ENCODE results near the gene TRAPPC10. TPM values are rescaled to one million over a fixed set of nuclear protein-coding genes. Genes with fewer than 3 reads are reported as not detected.

Gene TRAPPC10
- total and polyA plus RNA-seq, 5 experiments from 2014 or later = 17.7 to 107 (median 33.1) TPM

DNA sequence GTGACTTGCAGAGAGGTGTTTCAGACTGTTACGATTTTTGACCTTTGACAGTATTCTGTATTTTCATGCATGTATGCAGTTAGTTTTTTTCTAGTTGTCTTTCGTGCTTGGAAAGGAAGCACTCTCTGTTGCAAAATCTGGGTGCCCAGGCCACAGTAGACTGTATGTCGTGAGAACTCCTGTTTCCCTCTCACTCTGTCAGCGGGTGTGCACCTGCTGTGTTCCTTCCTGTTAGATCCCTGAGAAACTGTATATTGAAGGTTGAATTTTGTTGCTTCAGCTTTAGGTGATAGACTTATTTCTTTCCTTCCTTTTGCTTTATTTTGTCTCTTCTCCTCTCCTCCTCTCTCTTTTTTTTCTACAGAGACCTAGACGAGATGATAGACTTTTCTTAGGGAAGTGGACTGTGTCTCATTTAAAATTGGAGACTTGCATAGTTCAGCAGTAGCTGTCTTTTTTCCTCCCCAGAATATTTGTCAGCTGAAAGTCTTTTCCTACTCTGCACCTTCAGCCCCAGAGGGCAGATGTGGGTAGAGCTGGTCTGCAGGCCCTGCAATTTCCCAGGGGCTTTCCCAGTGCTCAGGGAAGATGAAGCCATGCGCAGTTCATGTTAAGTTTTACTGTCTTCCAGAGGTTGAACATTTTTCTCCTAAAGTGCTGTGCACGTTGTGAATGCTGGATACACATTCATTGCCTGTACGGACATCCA lies 1.4 kb downstream of the TRAPPC10 start:
- no peaks in the 10 kb centered on the region for H3K36me3 Mint-ChIP-seq
- H3K27me3 Mint-ChIP-seq = no peaks in the 10 kb centered on the region
- peaks cover 29 to 73% (median 65%) of the 10 kb centered on the region in 4 donors for H3K4me1 Mint-ChIP-seq
- H3K9me3 Mint-ChIP-seq = no peaks in the 10 kb centered on the region
- ATAC-seq (peak; percentile 9 to 25), DNase-seq (peak in 6 of 10 donors; percentile 10 to 50 (median 33))
- peak overlapping the region; percentile 84 to 95 (median 92) for H3K27ac Mint-ChIP-seq
- H3K4me3 Mint-ChIP-seq = peak overlapping the region; percentile 81 to 96 (median 90)
- POLR2A ChIA-PET = interaction anchor here (0.7 to 2.0 kb wide), 10 partner anchors 15 to 431 kb away, joined by 3 to 8 read pairs (median 4); no protein-coding TSS in a partner anchor

DNA sequence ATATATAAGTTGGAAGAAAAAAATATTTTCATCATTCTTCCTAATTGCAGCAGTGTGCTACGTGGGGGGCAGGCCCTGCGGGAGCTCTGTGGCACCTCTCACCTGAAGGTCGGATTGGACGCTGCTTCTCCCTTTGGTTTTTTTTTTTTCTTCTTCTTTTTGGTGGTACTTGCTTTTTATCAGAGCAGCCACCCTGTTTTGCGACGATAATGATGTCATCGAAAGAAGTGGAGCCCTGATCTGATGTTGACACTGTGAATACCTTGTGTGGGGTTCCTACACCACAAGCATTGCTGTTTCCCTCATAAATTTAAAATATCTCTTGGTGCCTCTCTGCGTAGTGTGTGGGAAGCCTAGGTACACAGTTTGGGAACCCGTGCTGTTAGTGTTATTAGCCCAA lies 5.5 kb downstream of the TRAPPC10 start:
- H3K4me3 Mint-ChIP-seq = peak overlapping the region in 8 of 10 donors; percentile 8 to 75 (median 43)
- no peak for ATAC-seq
- no peaks in the 10 kb centered on the region for H3K27me3 Mint-ChIP-seq
- no peaks in the 10 kb centered on the region for H3K9me3 Mint-ChIP-seq
- DNase-seq = peak in 1 of 10 donors; percentile 6
- peaks cover 38 to 93% (median 86%) of the 10 kb centered on the region in 4 donors for H3K4me1 Mint-ChIP-seq
- H3K27ac Mint-ChIP-seq = peak overlapping the region in 8 of 10 donors; percentile 8 to 88 (median 75)
- H3K36me3 Mint-ChIP-seq = no peaks in the 10 kb centered on the region
- POLR2A ChIA-PET = interaction anchor here (0.6 kb wide), 1 partner anchor 42 kb away, joined by 4 read pairs; no protein-coding TSS in a partner anchor

DNA sequence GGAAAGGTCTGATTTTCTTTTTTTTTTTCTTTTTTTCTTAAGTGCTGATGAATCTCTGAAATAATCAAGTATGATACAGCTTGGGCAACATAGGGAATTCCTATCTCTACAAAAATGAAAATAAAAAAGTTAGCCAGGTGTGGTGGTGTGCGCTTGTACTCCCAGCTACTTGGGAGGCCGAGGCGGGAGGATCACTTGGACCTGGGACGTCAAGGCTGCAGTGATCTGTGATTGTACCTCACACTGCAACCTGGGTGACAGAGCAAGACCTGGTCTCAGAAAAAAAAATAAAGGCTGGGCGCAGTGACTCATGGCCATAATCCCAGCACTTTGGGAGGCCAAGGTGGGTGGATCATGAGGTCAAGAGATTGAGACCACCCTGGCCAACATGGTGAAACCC lies 6.0 kb downstream of the TRAPPC10 start:
- no peaks in the 10 kb centered on the region for H3K9me3 Mint-ChIP-seq
- H3K27me3 Mint-ChIP-seq = no peaks in the 10 kb centered on the region
- peak overlapping the region in 9 of 10 donors; percentile 11 to 88 (median 80) for H3K27ac Mint-ChIP-seq
- peak overlapping the region in 9 of 10 donors; percentile 8 to 75 (median 50) for H3K4me3 Mint-ChIP-seq
- H3K4me1 Mint-ChIP-seq = peaks cover 39 to 94% (median 89%) of the 10 kb centered on the region in 4 donors
- no peak for ATAC-seq
- no peak for DNase-seq
- POLR2A ChIA-PET = no interaction called here
- H3K36me3 Mint-ChIP-seq = no peaks in the 10 kb centered on the region

DNA sequence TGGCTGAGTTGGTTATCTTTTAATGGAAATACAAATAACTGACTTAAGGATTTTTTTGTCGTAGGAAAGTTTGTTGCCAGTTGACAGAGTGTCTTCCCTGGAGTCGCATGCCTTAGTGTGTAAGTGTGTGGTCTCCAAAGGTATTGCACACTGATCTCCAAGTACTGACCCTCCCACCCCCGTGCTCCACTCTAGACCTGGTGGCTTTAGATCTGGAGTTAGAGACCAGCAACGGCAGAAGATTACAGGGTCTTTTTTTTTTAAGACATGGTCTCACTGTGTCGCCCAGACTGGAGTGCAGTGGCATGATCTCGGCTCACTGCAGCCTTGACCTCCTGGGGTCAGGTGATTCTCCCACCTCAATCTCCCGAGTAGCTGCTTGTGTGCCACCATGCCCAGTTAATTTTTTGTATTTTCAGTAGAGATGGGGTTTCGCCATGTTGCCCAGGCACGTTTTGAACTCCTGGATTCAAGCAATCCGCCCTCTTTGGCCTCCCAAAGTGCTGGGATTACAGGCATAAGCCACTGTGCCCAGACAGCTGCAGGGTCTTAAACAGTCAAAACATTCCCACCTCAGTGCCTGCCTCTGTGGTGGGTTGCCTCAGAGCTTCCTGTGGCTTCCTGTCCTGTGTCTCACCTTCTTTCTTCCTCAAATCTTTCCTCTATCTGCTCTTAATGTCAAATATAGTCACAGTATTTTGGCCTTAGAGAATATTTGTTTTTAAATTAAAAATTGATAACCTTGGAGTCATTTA lies 6.9 kb downstream of the TRAPPC10 start:
- DNase-seq (peak in 1 of 10 donors; percentile 18), ATAC-seq (peak; percentile 47 to 51)
- peaks cover 0 to 3% (median 0%) of the 10 kb centered on the region in 3 donors for H3K36me3 Mint-ChIP-seq

GRCh38 chr21:44019568-44019958 lies 7.5 kb downstream of the TRAPPC10 start:
- ATAC-seq (no peak), DNase-seq (no peak)
- peak overlapping the region; percentile 12 to 80 (median 65) for H3K4me3 Mint-ChIP-seq
- POLR2A ChIA-PET = interaction anchor here (1.1 kb wide), 1 partner anchor 274 kb away, joined by 6 read pairs; no protein-coding TSS in a partner anchor
- H3K36me3 Mint-ChIP-seq = peaks cover 0 to 3% (median 0%) of the 10 kb centered on the region in 3 donors
- H3K4me1 Mint-ChIP-seq = peaks cover 31 to 93% (median 86%) of the 10 kb centered on the region in 4 donors
- H3K27ac Mint-ChIP-seq = peak overlapping the region; percentile 64 to 93 (median 84)
- no peaks in the 10 kb centered on the region for H3K9me3 Mint-ChIP-seq
- no peaks in the 10 kb centered on the region for H3K27me3 Mint-ChIP-seq

More for the DNA sequence above, 6.9 kb downstream of the TRAPPC10 start:
- no peaks in the 10 kb centered on the region for H3K27me3 Mint-ChIP-seq
- H3K4me1 Mint-ChIP-seq = peaks cover 35 to 94% (median 87%) of the 10 kb centered on the region in 4 donors
- no peaks in the 10 kb centered on the region for H3K9me3 Mint-ChIP-seq
- POLR2A ChIA-PET = interaction anchor here (1.1 kb wide), 1 partner anchor 275 kb away, joined by 6 read pairs; no protein-coding TSS in a partner anchor
- H3K27ac Mint-ChIP-seq = peak overlapping the region; percentile 50 to 89 (median 82)
- peak overlapping the region; percentile 23 to 80 (median 65) for H3K4me3 Mint-ChIP-seq

DNA sequence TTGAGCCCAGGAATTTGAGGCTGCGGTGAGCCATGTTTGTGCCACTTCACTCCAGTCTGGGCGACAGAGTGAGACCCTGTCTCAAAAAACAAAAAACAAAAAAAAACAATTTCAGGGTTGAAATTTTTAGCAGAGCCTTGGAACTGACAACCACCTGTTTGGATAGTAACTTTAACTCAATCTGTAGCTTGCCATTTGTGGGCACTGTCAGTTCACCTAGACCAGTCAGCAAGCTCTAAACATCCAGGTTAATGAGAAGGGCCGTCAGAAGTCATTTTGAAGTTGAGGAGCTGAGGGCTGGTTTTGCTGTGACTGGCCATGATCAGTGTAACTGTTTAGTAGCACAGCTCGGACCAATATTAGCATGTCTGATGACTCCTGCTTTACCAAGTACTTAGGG lies 8.4 kb downstream of the TRAPPC10 start:
- peak in 1 of 2 donors; percentile 22 for ATAC-seq
- peak overlapping the region; percentile 48 to 93 (median 86) for H3K27ac Mint-ChIP-seq
- POLR2A ChIA-PET = interaction anchor here (1.0 kb wide), 1 partner anchor 33 kb away, joined by 3 read pairs; no protein-coding TSS in a partner anchor

DNA sequence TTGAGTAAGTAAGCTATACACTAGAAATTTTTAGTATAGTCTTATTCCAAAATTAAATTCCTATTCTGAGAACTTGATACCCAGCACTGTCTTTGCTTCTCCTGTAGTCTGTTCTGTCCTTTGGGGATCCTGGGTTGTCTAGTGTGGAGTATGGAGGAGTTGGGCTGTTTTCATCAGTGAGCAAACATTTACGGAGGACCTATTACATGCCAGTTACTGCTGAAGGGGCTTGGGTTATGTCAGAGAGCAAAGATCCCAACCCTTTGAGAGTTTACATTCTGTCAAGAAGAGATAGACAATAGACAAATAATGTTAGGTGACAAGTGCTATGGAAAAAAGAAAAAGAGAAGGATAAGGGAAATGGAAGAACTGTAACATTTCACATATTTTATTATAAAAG lies 9.0 kb downstream of the TRAPPC10 start:
- H3K27me3 Mint-ChIP-seq = no peaks in the 10 kb centered on the region
- ATAC-seq = no peak
- no peak for DNase-seq
- POLR2A ChIA-PET = interaction anchor here (0.6 kb wide), 1 partner anchor 155 kb away, joined by 4 read pairs; no protein-coding TSS in a partner anchor
- H3K4me3 Mint-ChIP-seq = peak overlapping the region in 6 of 10 donors; percentile 8 to 64 (median 40)
- peaks cover 38 to 93% (median 87%) of the 10 kb centered on the region in 4 donors for H3K4me1 Mint-ChIP-seq
- peak overlapping the region; percentile 49 to 93 (median 86) for H3K27ac Mint-ChIP-seq
- H3K36me3 Mint-ChIP-seq = peaks cover 0 to 3% (median 0%) of the 10 kb centered on the region in 3 donors
- no peaks in the 10 kb centered on the region for H3K9me3 Mint-ChIP-seq

More for the DNA sequence above, 8.4 kb downstream of the TRAPPC10 start:
- Mint-ChIP-seq H3K4me1 (peaks cover 37 to 93% (median 87%) of the 10 kb centered on the region in 4 donors), H3K4me3 (peak overlapping the region in 4 of 10 donors; percentile 7 to 70 (median 48)), H3K27me3 (no peaks in the 10 kb centered on the region), H3K9me3 (no peaks in the 10 kb centered on the region), H3K36me3 (peaks cover 0 to 3% (median 0%) of the 10 kb centered on the region in 3 donors)
- no peak for DNase-seq

- no peaks in the 10 kb centered on the region for H3K9me3 Mint-ChIP-seq
- ATAC-seq = no peak
- DNase-seq = no peak
- H3K27ac Mint-ChIP-seq = peak overlapping the region in 7 of 10 donors; percentile 28 to 87 (median 71)
- no peaks in the 10 kb centered on the region for H3K27me3 Mint-ChIP-seq
- H3K4me3 Mint-ChIP-seq = peak overlapping the region in 1 of 10 donors; percentile 20
- POLR2A ChIA-PET = no interaction called here
- peaks cover 35 to 95% (median 89%) of the 10 kb centered on the region in 4 donors for H3K4me1 Mint-ChIP-seq
- H3K36me3 Mint-ChIP-seq = peaks cover 0 to 13% (median 6%) of the 10 kb centered on the region in 3 donors
These were observed 12.1 kb downstream of the TRAPPC10 start for GRCh38 chr21:44024257-44024656.

GRCh38 chr21:44024887-44025353 lies 12.8 kb downstream of the TRAPPC10 start:
- peaks cover 0 to 15% (median 6%) of the 10 kb centered on the region in 3 donors for H3K36me3 Mint-ChIP-seq
- no peaks in the 10 kb centered on the region for H3K27me3 Mint-ChIP-seq

GRCh38 chr21:44027607-44028286 lies 15.6 kb downstream of the TRAPPC10 start:
- ATAC-seq (no peak), DNase-seq (no peak)
- H3K36me3 Mint-ChIP-seq = peaks cover 0 to 32% (median 10%) of the 10 kb centered on the region in 3 donors
- H3K27me3 Mint-ChIP-seq = no peaks in the 10 kb centered on the region
- H3K27ac Mint-ChIP-seq = peak overlapping the region in 2 of 10 donors; percentile 16 to 57
- peaks cover 31 to 85% (median 80%) of the 10 kb centered on the region in 4 donors for H3K4me1 Mint-ChIP-seq
- H3K4me3 Mint-ChIP-seq = peak overlapping the region in 1 of 10 donors; percentile 4
- no peaks in the 10 kb centered on the region for H3K9me3 Mint-ChIP-seq
- POLR2A ChIA-PET = interaction anchor here (1.3 kb wide), 1 partner anchor 14 kb away, joined by 4 read pairs; no protein-coding TSS in a partner anchor

More at GRCh38 chr21:44024887-44025353, 12.8 kb downstream of the TRAPPC10 start:
- H3K9me3 Mint-ChIP-seq = no peaks in the 10 kb centered on the region
- POLR2A ChIA-PET = no interaction called here
- H3K27ac Mint-ChIP-seq = peak overlapping the region in 8 of 10 donors; percentile 37 to 87 (median 78)
- ATAC-seq (no peak), DNase-seq (no peak)
- H3K4me3 Mint-ChIP-seq = peak overlapping the region in 8 of 10 donors; percentile 22 to 68 (median 45)
- peaks cover 34 to 95% (median 89%) of the 10 kb centered on the region in 4 donors for H3K4me1 Mint-ChIP-seq

DNA sequence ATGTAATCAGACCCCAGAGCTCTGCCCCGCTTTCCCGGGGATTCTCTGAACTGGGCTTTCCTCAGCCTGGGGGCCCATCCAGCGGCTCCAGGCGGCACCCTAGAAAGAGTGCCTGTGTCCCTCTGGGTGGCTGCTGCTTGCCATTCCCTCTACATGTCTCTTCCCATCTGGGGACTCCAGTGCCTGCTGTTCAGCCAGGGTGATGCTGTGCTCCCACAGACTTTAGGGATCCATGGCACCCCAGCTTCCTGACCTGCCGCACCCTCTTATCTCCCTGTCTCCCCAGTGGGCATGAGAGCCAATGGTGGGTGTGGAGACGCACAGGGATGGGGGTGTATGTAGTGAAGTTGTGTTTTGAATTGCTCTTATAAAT lies 16.2 kb downstream of the TRAPPC10 start:
- DNase-seq = no peak
- H3K36me3 Mint-ChIP-seq = peaks cover 0 to 37% (median 10%) of the 10 kb centered on the region in 3 donors
- no peak for ATAC-seq
- no peaks in the 10 kb centered on the region for H3K27me3 Mint-ChIP-seq
- POLR2A ChIA-PET = interaction anchor here (1.3 kb wide), 1 partner anchor 15 kb away, joined by 4 read pairs; no protein-coding TSS in a partner anchor
- peak overlapping the region in 3 of 10 donors; percentile 35 to 56 (median 55) for H3K27ac Mint-ChIP-seq
- no peaks in the 10 kb centered on the region for H3K9me3 Mint-ChIP-seq
- H3K4me3 Mint-ChIP-seq = peak overlapping the region in 1 of 10 donors; percentile 26
- H3K4me1 Mint-ChIP-seq = peaks cover 31 to 81% (median 76%) of the 10 kb centered on the region in 4 donors

All from naive thymus-derived CD8-positive, alpha-beta T cell (primary cell).